ENCODE results near the gene OSTN.

- TF ChIP-seq CTCF (conservative IDR thresholded peaks at IDR 0.05; ENCODE audit: low read length), result no peak
- no peak for TF ChIP-seq EZH2phosphoT487 (IDR thresholded peaks at IDR 0.05; ENCODE audit: borderline replicate concordance)
Measured at GRCh38 chr3:191239407-191240031, 40.5 kb downstream of the OSTN start.

Data from Loucy (cell line).